HT-29 (cell line): ENCODE measurements around the gene QSOX1. TPM values are rescaled to one million over a fixed set of nuclear protein-coding genes. Genes with fewer than 3 reads are reported as not detected.
"Not testable (repeated sequence)": the region's sequence is repeated elsewhere in the genome, so short reads cannot be mapped to it uniquely, and the experiment has no call there.

Source experiments
- DNase-seq: peaks from one replicate; pipeline ENCODE4 v3.0.0-alpha.2; 2015; ENCODE audit warnings: low spot score
- total RNA-seq: library from RNA; depleted of rRNA; stranded (reverse); fragments of >200 nt; shearing (Covaris generic); gene quantifications from 2 replicates; pipeline ENCODE4 v1.2.3, GENCODE V29; 2014

Gene QSOX1
- total RNA-seq, 1 experiment from 2014 or later: 95.9 TPM

DNA sequence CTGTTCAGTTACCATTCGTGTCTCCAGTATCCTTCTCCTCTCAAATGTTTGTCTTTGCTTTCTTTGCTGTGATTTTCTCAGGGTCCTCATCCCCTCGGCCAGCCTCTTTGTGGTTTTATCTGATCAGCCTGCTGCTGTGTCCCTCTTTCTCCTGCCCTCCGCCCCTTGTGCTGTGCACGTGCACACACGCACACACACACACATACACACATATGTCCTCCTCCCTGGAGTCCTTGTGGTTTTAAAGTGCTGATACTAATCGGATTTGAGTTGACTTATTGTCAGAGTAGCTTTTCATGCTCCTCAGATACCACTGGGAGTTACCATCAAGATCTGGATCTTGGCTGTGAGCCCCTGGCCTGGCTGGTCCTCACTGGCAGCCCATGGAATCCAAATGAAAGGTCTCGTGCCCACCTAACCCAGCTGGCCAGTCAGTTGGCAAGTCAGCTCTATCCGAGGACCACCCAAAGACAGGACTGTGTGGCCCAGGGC lies 34.1 kb downstream of the QSOX1 start:
- no peak for DNase-seq

DNA sequence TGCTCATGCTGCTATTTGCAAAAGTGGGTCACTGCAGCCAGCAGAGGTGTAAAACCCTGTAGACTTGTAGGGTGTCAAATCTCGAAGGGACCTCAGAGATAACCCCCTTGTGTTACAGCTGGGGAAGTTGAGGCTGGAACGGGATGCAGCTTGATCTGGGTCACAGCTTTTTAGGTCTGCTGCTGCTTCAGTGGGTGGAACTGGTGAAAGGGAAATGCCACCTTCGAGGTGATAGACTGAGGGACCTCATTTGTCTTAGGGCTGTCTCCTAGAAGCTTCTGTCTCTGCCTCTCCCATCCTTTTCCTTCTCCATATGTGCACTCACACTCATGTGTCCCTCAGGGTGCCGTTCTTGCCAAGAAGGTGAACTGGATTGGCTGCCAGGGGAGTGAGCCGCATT lies 35.4 kb downstream of the QSOX1 start:
- DNase-seq: no peak

DNA sequence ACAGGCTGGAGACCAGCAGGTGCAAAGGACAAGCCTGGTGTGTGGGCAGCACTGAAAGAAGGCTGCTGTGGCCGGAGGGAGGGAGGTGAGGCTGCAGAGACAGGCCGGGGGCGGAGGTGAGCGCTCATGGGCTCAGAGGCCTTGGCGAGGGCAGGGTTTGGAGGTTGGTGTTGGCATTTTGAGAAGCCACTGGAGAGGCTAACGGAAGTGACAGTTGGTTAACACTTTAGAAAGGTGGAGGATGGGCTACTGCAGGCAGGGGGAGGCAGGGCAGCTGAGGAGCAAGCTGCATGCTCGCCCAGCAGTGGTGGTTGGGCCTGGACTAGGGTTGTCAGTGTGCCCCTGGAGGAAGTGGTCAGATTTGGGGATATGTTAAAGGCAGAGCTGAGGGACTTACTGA lies 37.5 kb downstream of the QSOX1 start:
- DNase-seq: no peak

DNA sequence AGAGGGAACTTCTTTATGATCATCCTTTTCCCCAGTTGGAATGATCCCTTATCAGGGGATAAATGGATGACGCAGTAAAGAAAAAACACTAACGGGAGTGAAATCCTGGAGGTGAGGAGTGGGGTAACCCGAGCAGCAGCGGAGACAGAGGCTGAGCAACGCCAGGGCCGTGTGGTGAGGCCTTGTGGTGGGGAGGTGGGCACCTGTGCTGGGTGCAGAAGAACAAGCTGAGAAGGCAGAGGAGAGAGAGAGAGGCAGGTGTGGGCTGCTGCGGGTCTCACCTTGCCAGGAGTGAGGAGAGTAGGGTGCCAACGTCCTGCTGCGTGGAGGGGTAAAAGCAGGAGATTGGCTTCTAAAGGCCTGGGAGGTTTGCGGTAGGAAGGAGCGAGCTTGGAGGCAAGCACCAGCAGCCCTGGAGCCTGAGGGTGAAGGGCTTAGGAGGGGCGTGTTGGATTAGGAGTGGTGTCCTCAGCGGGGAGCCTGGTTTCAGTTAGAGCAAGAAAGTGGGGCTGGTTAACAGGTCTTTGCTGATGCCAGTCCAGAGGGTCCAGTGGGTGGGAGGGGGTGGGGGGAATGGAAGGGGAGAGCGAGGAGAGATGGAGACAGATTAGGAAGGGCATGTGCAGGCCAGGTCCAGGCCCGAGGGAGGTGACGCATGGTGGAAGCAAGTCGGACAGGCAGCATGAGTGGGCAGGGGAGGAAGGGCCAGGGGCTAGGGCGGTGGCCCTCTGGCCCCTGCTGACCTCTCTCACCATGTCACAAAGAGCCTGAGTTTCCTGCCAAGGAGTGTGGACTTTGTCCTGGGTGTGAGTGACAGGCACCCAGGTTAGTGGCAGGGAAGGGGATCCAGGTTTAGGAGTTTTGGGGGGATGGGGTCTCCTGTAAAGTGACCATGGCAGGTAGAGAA lies 38.7 kb downstream of the QSOX1 start:
- no peak for DNase-seq

DNA sequence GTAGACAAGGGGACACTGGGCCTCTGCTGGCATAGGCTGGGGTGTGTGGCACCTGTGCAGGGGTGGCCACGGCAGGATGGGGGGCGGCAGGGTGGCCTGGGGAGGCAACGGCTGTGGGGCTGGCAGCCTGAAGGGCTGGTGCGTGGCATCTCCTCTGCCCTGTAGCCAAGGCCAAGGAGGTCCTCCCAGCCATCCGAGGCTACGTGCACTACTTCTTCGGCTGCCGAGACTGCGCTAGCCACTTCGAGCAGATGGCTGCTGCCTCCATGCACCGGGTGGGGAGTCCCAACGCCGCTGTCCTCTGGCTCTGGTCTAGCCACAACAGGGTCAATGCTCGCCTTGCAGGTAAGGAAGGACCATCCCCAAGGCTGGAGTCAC lies 39.4 kb downstream of the QSOX1 start:
- DNase-seq: no peak

DNA sequence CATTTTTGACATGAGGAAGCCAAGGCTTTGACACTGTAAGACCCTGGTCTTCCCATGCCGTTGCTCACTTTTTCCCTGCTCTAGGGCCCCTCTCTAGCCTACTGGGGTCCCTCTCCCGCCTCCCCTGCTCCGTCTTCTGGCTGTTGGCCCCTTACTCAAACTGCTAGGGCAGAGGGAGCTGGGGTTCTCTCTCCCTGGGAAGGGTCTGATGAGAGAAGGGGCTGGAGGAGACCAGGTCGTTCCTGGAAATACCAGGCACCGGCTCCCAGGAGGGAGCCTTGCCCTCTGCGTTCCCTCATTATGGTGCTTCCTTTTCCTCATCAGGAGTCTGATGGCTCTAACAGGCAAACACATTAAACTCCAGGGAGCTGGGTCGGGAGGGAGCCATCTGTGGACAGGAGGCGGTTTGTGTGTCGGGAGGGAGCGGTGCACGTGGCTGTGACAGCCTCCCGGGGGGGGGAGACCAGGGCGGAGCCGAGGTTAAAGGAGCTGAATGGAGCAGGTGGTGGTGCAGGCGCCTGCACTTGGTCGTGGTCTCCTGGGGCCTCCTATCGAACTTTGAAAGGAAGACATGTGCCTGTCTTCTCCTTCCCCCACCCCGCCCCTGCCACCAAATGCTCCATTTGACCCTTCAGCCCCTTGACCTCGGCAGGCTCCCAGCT lies 40.0 kb downstream of the QSOX1 start:
- DNase-seq: no peak

DNA sequence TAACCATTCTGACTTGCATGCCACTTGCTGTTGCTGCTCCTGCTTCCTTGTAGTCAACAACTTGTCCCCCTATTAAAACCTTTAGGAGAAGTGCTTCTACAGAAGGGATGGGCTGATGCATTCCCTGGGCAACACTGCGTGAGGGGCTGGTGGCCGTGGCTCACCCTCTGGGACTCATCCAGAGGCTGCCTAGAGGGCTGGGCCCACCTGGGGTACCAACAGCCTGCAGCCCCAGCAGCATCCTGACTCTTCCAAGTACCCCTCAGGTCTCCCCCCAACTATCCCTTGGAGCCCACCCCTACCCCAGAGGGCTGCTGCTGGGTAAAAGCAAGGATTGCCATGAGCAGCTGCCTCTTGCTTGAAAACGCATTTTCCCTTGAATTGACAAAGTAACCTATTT lies 40.7 kb downstream of the QSOX1 start:
- DNase-seq: no peak

DNA sequence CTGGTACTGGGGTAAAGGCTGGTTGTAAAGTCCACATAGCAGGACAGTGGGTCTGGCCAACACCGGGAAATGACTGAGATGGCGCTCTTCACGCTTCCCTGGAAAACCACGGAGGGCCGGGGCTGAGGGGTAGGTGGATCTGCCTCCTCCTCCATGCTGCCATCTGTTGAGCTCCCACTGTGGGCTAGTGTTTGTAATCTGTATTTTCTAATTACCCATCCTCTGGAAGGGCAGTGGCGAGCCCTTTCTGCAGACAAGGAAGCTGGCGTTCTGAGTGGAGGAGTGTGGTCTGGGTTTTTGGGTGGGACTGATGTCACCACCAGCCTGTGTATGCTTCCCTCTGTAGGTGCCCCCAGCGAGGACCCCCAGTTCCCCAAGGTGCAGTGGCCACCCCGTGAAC lies 41.2 kb downstream of the QSOX1 start:
- no peak for DNase-seq

DNA sequence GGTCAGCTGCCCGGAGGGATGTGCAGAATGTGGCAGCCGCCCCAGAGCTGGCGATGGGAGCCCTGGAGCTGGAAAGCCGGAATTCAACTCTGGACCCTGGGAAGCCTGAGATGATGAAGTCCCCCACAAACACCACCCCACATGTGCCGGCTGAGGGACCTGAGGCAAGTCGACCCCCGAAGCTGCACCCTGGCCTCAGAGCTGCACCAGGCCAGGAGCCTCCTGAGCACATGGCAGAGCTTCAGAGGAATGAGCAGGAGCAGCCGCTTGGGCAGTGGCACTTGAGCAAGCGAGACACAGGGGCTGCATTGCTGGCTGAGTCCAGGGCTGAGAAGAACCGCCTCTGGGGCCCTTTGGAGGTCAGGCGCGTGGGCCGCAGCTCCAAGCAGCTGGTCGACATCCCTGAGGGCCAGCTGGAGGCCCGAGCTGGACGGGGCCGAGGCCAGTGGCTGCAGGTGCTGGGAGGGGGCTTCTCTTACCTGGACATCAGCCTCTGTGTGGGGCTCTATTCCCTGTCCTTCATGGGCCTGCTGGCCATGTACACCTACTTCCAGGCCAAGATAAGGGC lies 41.9 kb downstream of the QSOX1 start:
- no peak for DNase-seq

DNA sequence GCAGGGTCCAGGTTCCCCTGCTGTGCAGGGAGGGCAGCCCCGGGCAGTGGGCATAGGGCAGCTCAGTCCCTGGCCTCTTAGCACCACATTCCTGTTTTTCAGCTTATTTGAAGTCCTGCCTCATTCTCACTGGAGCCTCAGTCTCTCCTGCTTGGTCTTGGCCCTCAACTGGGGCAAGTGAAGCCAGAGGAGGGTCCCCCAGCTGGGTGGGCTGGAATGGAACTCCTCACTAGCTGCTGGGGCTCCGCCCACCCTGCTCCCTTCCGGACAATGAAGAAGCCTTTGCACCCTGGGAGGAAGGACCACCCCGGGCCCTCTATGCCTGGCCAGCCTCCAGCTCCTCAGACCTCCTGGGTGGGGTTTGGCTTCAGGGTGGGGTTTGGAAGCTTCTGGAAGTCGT lies 42.6 kb downstream of the QSOX1 start:
- no peak for DNase-seq

DNA sequence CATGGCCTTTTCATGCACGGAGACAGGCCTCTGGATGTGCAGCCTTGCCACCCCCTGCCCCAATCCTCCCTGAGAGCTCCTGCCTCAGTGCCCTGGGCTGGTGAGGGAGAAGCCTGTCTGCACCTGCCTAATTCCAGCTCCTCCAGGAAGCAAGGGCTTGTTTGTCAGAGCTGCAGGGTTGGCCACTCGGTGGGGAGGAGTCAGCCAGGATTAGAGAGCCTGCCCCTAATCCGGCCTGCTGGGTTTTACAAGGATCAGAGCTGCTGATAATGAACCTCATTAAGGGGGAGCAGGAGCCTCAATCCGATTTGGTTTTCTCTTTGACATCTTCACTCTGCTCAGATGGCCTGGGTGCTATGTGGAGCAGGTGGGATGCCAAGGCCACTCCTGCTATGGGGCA lies 43.5 kb downstream of the QSOX1 start:
- DNase-seq: no peak

DNA sequence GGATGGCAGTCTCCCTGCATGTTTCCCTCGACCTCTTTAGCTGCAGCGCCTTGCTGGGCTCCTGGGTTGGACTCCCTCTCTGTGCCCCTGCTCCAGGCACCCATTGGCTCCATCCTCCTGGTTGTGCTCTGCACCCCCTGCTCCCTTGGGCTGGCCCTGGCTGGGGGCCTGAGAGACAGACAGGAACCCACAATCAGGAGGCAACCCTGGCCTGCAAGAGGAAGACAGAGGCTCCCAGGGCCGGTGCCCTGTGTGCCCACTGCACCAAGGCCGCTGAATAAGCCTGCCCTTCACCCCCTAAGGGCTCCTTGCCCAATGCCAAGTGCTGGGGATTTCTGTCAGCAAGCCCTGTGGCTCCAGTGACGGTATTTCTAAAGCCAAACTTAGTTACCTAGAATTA lies 43.9 kb downstream of the QSOX1 start:
- DNase-seq: no peak

DNA sequence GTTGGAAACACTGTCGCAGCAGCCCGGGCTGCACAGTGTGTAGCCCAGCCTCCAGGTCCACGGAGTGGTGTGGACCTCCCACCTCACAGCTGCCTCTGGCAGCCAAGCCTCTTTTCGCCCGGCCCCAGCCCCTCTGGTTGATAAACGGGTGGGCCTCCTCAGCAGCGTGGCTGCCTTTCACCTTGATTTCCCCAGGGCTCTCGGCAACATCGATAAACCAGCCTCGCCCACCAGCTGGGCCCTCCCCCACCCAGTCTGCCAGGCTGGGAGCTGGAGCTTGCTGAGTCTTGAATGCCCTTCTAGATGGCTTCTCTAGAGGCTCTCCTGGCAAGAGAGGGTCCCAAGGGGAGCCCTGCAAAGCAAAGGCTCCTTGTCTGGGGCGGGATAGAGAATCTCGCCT lies 44.3 kb downstream of the QSOX1 start:
- no peak for DNase-seq

DNA sequence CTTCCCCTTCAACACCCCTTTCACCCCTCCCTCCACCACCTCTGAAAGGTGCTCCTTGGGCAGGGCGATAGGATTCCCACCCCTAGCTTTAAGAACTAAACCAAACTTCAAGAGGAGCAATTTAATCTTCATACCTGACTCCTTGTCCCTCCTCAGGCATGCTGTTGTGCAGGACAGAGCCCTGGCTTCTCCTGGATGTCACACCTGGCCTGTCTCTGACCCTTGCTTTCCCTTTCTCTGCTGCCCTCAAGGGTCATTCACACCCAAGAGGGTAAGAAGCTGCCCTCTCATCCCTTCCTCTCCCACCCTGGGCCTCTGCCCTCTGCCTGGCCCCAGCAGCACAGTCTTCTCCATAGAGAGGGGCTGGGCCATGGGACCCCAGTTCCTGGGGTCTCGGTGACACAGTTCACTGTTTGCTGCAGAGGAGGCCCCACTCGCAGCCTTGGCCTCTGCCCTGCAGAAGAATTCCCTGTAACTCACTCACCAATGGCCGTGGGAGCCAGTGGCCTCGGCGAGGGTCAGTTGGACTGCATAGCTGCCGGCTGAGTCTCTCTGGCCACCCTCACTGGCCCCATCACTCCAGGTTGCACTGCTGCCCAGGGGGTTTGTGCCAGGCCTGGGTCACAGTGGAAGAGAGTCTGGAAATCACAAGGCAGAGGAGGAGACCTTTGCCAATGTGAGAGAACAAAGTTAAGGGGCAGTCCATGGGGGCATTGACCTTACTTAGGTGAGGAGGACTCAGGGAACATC lies 47.0 kb downstream of the QSOX1 start:
- no peak for DNase-seq

DNA sequence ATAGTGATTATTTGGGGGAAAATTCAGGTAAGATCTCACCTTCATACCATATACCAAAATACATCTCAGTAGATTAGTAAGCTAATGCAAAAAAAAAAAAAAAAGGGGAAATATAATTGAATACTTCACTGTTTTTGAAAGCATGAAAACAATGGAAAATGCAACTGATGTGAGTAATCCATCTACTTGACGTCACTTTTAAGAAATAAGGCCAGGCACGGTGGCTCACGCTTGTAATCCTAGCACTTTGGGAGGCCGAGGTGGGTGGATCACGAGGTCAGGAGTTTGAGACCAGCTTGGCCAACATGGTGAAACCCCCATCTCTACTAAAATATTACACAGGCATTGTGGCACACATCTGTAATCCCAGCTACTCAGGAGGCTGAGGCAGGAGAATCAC lies 47.9 kb downstream of the QSOX1 start:
- not testable (repeated sequence) for DNase-seq

DNA sequence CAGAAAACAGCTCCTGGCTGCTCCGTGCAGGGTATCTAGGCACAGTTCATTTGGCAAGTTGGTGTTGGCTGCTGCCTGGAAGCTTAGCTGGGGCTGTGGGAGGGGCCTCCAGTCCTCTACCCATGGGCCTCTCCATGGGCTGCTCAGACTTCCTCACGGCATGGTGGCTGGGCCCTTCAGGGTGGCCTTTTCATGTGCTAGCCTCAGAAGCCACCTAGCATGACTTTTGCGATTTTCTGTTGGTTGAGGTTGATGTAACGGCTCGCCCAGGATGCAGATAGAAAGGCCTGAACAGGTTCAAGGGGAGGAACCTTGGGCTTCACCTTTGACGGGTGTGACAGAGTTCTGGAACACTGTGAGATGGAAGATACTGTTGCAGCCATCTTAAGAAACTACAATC lies 49.6 kb downstream of the QSOX1 start:
- DNase-seq: no peak

DNA sequence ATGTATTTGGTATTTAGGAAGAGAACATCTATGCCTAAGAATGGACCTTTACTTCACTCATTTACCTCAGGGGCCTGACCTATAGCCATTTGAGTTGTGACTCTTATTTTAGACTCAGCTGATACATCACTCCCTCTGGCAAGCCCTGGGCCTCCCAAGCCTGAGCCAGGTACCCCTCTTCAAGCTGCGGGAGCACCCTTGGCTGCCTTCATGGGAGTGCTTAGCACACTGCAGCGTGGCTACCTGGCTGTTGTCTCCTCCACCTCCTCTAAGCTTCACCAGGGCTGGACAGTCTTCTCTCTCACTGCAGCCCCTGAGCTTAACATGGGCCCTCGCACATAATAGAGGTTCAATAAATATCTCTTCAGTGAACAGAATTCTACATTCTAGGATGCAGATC lies 51.9 kb downstream of the QSOX1 start:
- no peak for DNase-seq

DNA sequence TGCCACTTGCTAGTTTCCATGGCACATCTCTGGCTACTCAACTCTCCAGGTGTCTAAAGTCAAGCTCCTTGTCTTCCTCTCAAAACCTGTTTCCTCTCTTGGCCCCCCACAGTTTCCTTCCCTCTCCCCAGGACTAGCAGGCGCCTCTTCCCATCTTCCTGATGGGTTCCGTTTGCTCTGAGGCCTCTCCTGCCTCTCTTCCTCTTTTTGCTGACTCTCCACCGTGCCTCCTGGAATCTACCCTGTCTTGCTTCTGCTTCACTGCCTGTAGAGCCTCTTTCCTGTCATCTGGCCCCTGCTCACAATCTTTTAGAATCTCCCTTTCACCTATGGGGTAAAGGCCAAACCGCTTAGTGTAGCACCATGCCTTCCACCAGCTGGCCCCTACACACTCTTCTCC lies 53.6 kb downstream of the QSOX1 start:
- no peak for DNase-seq

DNA sequence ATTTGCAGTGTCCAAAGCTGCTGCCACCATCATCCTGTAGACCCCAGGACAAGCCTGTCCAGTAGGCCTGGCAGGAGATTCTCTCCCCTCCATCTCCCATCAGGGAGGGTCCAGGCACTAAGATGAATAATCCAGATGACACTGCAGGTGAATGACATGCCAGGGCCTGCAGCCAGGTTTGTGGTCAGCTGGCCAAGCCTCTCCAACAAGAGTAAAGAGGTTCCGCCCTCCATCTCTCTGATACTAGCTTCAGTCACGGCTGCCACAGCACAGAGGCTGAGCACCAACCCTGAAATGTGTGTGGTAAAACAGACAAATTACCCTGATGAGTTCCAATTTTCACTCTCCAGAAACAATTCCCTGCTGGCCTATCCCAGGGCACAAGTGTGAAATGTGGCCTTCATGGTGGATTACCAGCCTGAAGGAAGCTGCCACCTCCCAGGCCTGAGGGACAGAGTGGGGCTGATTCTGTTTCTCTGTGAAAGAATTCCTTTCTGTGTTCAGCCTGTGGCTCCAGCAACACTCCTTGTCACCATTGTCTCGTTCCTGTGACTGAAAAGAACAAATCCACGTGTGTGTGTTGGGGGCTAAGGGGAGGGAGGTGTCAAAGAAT lies 55.4 kb downstream of the QSOX1 start:
- no peak for DNase-seq

DNA sequence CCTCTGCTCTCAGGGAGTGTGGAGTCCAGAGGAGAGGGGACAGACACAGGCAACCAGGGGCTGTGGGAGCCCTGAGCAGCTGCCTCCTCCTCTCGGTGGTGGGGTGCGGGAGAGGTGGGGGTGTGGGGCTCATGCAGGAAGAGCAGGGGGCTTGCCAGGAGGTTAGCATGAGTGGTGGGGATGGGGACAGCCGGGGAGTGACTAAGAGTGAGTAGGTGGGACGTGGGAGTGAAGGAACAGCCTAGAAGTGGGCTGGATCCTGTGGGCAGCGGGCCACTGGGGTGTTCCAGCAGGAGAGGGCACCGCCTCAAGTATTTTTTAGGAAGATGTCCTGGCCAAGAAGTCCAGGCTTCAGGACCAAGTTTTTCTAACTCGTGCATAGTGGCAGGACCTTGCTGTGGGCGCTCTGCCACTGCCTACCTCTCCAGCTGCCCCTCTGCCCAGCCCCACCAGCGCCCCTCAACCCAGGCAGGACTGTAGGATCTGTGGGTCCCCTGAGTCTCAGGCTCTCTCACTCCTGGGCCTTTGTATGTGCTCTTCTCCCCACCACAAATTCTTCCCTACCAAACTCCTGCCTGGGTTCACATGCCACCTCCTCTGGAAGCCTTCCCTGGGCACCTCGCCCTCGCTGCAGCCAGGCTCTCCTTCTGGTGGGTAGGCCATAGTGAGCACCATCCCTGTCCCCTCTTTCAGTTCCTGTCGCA lies 56.6 kb downstream of the QSOX1 start:
- DNase-seq: no peak

DNA sequence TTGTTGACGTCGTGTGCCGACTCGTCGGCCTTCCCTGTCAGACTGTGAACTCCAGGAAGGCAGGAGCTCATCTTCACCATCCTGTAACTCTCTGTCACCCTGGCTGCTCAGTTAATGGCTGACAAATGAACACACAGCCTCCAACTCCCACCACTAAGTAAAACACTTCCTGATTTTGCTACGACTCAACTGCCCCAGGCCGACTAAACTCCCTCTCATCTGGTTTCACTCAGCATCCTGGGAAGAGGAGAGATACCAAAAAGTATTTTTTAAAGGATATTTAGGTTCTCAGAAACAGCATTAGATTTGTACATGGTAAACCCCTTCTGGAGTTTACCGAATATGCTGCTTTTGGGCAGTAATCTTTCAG lies 57.2 kb downstream of the QSOX1 start:
- DNase-seq: no peak
